GM19467 (cell line): ENCODE measurements around the gene MT3.

Experiments used
- ATAC-seq: cut with Tn5 transposase; IDR thresholded peaks from one replicate; pipeline ENCODE4 v1.9.1; 2021; ENCODE audit warnings: mild to moderate bottlenecking, moderate library complexity; ENCODE audit not compliant: unreplicated experiment

MT3 gene

DNA sequence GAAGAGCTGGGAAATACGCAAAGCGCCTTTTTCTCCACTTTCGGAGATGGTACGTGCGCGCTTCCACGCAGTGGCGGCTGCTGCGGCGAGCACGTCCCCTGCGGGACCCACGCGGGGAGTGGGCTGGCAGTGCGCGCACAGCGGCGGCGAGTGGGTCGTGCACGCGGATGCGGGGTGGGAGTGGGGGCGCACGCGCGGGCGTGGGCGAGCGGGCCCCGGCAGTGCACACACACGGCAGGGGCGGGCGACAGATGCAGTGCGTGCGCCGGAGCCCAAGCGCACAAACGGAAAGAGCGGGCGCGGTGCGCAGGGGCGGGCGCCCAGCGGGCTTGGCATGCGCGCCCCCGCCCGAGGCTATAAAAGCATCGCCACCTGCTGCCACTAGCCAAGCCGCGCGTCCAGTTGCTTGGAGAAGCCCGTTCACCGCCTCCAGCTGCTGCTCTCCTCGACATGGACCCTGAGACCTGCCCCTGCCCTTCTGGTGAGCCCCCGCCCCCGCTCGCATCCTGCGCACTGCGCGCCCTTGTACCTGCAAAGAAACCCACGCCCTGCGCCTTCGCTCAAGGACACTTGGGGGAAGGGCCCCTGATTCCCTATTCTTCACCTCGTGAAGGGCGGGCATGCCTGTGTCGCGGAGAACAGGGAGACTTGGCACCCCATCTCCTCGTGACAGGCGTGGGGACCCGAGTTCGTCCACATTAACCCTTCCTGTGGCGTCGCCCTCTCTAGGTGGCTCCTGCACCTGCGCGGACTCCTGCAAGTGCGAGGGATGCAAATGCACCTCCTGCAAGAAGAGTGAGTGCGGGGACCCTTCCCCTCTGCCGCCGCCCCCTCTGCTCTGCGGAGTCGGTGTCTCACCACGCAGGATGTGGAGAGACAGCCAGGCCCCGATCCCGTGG, at the start of gene MT3:
Gene MT3 (plus strand): TSS at position 388 of the 899 bp plus-strand sequence. CDS start 63 bp downstream, at position 451.
- ATAC-seq, result no peak

DNA sequence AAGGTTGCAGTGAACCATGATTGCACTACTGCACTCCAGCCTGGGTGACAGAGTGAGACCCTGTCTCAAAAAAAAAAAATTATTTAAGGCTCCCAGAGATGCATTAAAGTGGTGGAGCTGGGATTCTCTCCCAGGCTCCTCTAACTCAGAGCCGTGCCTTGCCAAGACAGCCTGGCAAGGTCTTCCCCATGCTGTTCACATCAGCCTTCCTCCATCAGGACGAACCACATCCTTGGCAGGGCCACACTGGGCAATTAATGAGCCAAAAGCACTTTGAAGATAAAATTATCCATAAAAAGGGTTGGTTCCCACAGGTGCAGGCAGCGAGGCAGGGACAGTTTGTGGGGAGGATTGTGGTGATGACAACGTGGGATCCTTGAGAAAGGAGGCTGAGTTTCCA, 49.7 kb upstream of the MT3 start:
- ATAC-seq, result no peak

DNA sequence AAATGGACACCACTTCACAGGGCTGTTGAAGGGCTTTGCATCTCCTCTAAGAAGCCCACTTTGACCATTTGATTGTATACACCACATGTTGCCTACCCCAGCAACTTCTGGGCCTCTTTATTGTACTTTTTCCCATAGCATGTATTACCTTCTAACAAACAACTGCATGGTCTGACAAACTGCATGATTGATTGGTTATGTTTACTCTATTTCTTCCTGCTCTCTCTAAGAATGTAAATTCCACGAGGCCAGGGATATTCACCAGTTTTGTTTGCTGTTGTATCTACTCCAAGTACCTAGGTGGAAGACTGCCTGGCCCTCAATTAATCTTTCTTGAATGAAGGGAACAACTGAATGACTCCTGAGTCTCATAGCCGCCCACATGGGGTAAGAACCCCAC, 47.3 kb upstream of the MT3 start:
- ATAC-seq, result no peak

DNA sequence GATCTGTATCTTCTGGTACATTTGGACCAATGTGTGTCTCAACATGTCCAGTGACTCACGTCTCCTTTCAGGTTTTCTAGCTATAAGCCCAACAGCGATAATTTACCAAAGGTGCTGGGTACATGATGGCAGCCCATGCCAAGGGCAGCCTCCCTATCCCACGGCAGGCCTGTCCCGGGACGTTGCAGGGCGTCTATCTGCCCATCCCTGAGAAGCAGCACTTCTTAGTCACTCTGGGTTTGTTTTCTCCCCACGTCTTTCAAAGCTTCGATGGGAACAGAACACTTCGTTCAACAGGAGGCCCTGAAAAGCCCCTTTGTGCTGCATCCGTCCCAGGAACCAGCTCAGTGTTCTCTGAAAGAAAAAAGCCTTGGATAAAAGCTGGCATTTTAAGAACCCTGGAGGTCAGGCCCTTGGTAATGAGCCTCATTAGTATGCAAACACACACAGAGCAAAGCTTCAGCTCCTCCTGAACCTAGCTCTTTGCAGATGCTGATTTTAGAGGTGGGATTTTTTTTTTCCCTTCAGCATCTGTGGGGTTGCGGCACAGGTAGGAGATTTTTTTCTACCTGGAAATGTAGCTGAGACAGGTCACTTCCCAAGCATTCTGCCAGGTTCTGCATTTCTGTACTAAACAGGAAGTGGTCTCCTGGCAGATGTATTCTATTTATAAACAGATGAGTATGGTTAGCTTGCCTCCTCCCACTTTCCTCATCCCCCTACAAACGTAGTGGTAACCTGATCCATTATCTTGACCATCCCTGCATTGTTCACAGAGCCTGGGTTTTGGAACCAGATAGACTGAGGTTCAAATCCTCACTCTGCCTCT, 42.0 kb upstream of the MT3 start:
- ATAC-seq, result no peak

DNA sequence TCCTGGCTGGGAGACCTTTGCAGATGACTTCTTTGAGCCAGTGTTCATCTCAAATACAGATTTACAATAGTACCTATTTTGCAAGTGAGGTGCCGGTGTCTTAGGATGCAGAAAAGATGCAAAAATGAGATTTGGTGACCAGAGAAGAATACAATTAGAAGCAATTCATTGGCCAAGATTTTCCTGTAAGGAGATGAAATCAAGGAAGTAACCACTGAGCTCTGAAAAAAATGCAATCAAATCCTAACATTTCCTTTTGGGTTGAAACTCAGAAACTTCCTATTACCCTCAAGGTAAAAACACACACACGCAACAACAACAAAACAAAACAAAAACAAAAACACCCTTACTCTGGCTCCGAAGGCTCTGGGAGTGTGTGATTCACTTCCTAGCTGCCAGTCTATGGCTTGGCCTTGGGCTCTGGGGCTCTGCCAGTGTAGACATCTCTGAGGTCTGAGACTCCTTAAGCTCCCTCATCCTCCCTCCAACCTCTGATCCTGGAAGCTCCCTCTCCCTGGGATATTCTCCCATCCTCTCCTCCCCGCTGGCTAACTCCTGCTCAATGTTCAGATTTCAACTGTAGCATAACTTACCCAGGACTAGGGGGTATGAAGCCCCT, 41.3 kb upstream of the MT3 start:
- ATAC-seq, result no peak

DNA sequence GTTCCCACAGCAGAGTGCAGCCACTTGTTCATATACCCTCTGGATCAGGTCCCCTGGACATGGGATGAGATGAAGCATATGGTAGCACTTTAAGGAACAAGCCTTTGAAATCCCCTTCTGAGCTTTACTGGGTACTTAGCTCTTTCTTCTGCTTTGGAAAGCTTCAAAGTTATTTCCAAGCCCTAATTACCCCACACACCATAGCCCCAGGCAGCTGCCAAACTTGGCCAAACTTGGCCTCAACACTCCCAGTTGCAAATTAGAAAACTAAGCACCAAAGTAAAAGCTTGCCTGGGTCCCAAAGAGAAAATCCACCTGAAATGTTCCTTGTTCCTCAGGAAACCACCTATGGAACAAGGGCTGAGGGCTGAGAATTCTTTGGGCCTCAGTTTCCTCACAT, 40.2 kb upstream of the MT3 start:
- no peak for ATAC-seq

DNA sequence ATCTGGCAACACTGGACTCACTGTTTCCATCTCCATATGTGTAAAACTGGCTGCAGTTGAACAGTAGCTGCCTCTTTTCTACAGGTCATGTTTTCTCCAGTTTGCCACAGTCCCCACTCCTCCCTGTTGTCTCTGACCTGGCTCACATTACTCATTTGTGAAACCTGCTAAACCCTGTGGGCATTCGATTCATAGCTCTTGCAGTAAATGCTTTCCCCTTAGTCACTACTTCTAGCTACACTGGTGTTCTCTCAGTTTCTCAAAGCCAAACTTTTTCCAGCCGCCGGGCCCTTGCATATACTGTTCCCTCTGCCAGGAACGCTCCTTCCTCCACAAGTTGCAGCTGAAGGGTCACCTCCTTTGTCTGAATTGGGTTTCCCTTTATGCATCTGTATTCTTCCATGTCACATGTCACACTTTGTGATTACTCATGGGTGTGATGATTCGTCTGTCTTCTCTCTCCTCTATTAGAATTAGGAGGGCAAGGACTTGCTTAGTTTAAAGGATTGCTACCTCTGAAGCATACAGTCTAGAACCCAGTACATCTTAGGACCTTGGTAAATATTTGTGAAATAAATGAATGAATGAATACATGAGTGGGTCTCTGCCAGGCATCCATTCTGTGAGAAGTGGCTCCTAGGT, 39.5 kb upstream of the MT3 start:
- ATAC-seq, result no peak

DNA sequence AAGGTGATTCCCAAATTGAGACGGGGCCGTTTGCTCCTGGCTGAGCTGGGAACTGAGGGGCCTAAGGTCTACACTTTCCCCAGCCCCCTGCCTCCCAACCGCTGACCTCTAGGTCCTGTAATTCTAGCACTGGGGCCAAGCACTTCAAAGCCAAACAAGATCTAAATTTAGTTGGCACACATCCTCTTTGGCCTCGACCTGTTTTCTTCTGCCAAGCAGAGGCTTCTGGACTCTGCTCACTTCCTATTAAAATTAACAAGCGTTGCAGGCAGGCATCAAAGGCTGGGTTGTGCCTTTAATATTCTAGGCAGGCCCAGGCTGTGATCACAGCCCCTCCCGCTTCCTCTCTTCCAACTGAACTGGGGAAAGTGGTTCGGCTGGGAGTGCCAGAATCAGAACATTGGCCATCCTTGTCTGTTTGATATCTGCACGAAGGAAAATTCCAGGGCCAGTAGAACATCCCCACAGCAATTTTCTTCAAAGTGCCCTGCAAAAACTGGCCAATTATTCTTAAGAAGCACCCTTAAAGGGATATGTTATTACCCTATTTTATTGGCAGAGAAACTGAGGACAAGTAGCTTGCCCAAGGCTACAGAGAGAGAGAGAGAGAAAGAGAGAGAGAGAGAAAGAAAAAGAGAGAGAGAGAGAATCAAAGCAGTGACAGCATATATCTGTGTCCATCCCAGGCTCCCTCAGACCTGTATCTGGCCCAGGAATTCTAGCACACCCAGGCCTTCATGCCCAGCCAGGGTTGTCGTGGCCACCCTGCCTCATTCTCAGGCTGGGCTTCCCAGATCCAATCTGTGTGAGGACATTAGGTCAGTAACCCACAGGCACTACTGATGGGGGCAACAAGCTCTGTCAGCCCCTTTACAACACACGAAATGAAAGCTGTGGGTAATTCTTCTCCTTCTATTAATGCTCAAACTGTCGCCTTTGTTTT, 37.3 kb upstream of the MT3 start:
- no peak for ATAC-seq

DNA sequence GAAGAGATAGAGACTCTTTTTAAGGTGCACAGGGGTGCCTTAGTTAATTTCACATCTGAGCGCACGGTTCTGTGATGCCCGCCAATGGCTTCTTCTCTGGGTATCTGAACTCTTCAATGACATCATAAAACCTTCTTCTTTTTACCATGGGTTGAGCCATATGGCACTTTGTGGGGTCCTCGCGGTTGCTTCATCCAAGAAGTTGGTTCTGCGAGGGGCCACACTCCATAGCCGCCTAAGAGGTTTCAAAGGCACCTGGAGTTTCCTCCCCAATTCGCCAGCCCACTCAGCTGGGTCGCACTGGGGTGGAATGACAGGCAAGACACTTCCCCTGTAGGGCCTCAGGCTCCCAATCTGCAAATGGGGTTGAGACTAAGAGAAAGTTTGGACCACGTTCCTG, 34.9 kb upstream of the MT3 start:
- no peak for ATAC-seq

DNA sequence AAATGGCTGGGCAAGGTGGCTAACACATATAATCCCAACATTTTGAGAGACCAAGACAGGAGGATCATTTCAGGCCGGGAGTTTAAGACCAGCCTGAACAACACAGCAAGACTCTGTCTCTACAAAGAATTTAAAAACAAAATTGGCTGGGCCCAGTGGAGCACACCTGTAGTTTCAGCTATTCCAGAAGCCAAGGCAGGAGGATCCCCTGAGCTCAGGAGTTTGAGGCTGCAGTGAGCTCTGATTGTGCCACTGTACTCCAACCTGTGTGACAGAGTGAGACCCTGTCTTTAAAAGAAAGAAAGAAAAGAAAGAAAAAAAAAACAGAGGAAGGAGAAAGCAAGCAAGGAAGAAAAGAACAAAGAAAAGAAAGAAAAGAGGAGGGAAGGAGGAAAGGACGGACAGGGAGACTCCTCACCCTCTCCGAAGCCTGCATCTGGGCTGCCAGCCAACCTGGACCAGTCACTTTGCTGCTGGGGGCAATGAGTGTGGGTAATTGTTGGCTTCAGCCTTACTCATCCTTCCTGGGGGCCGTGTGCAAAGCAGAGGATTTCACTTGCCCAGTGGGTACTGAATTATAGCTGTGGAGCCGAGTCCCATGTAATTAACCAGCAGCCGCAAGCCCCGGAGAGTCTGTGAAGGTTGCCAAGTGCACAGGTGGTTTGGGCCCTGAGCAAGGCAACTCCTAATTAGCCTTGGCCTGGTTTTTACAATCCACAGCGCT, 31.1 kb upstream of the MT3 start:
- ATAC-seq, result no peak

DNA sequence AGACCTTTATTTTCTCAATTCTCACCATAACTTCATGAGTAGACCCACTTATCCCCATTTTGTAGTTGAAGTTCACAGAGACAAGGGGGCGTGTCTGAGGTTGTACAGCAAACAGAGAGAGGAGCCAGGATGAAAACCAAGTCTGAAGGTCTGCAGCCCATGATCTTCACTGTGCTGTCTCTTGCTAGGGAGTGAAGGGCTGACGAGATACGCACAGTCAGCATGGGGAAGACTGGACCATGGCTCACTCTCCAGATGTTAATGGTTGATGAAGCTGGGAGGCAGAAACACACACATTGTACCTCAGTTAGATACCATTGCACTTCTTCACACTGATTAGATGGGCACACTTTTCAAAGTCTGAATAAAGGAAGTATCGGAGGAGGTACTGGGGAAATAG, 30.2 kb upstream of the MT3 start:
- no peak for ATAC-seq

DNA sequence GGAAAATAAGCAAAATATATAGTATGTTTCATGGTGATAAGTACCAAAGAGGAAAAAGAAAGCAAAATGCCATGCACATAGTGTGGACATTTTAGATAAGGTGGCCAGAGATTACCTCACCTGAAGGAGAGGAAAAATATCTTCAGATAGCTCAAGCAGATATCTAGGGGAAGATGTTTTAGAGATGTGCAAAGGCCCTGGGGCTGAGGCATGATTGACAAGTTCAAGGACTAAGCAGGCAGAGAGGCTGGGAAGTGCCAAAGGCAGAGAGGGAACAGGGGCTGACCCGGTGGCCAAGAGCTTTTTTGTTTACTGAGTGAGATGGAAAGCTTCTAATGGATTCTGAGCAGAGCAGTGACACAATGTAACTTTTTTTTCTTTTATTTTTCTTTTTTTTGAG, 28.9 kb upstream of the MT3 start:
- ATAC-seq, result no peak

DNA sequence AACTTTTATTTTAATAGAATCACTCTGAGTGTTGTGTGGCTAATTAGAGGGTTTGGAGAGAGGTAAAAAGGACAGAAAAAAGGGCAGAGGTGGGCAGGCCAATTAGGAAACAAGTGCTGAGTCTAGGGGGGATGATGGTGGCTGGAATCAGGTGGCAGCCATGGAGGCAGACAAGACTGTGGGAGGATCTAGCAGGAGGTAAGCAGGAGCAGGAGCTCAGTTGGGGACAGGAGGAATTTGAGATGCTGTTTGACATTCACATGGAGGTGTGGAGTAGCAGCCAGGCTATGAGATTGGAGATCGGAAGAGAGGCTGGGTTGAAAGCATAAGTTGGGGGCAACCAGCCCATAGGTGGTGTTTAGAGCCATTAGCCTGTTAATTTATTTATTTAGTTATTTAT, 28.2 kb upstream of the MT3 start:
- no peak for ATAC-seq

DNA sequence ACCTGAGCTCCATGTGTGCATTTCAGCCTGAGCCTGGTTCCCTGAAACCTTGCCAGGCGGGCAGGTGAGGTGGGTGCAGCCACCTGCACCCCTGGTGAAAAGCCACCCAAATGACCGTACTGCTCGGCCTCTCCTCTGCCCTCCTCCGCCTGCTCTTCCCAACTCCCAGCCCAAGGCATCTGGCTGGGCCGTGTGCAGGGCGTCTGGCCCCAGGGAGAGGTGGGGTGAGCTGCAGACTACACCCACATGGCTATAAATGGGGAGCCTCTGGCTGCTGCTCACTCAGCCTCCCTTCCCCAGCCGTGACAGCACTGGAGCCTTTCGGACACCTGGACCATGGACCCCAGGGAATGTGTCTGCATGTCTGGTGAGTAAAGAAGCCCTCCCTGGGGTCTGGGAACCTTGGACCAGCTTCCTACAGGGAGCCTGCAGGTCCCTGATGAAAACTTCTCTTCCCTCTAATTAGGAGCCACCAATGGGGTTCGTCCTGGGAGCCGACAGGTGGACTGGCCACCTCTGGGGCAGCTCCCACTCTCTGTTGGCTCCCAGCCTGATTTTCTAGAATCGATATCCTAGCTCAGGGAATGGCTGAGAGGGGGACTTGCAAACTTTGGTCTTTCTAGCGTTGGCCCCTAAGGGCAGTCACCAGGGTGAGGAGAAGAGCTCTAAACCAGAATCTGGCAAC, 24.4 kb upstream of the MT3 start, which contains the start of gene MT4:
Gene MT4 (plus strand): TSS at position 281 of the 685 bp plus-strand sequence. CDS start 56 bp downstream, at position 337.
- ATAC-seq, result no peak

DNA sequence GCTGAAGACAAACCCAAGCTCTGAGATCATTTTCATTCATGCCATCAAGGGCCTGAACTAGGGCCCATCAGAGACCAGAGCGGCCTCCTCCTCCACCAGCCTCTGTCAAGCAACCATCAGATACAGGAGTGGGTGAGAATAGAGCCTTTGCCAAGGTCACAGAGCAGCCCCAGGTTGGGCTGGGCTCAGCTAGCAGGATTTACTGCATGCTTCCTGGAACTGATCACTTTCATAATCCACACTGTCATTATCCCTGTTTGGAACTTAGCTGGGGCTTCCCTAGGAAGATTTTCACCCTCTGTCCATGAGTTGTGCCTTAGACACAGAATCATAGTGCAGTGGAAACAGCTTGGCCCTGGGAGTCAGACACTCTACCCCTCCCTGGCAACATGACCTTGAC, 19.4 kb upstream of the MT3 start:
- no peak for ATAC-seq

DNA sequence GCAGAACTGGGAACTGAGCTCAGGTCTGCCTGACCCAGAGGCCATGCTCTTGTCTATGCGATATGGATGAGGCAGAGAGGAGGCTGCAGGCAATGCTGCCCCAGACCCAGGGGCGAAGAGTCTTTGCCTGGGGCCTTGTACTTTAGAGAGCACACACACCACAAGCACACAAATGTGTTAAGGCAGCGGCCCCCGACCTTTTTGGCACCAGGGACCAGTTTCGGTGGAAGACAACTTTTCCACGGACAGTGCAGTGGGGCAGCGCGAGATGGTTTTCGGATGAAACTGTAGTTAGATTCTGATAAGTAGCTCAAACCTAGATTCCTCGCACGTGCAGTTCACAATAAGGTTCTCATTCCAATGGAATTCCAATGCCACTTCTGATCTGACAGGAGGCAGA, 17.8 kb upstream of the MT3 start:
- no peak for ATAC-seq

DNA sequence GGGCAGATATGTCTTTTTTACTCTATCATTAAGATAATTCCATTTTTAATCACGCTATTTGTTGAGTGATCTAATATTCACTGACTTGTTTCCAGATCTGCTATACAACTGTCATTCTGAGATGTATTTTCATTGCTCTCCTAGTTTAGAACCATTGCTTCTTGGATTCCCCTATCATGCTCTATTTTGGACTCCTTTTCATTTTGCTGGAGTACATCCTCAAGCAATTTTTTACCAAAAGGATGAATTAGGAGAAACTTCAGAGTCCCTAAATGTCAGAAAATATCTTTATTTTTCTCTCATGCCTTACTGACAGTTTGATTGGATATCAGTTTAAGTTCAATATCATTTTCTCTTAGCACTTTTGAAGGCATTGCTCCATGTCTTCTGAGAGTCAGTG, 14.7 kb upstream of the MT3 start:
- no peak for ATAC-seq

DNA sequence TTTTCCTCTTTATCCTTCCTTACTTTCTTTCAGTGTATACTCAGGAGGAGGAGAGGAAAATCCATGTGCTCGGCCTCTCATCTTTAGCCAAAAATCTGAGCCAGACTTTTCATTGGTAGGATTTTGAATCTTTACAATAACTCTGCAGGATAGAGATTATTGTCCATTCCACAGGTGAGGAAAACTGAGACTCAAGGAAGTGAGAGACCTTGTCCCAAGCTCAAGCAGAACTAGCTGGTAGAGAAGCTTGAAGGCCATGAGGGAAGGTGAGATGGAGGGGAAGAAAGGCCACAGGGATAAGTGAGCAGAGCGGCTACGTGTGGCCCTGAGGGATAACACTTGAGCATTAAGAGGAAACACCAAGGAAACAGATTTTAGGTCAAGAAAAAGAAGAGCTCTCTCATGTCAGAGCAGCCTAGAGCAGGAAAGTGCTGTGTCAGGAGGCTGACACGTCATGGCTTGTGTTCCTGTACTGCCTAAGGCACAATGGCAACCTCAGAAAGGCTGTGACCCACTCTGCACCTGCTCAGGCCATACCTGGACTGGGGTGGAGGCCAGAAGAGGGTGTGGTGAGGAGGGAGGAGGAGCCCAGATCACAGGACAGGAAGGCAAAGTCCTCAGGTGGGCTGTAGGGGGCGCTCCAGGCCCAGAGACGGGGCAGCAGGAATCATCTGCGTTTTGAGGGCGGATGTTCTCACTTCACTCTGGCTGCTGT, 12.6 kb upstream of the MT3 start:
- peak; percentile 76 for ATAC-seq
